Measurements from ENCODE around the gene NANOS1.

DNA sequence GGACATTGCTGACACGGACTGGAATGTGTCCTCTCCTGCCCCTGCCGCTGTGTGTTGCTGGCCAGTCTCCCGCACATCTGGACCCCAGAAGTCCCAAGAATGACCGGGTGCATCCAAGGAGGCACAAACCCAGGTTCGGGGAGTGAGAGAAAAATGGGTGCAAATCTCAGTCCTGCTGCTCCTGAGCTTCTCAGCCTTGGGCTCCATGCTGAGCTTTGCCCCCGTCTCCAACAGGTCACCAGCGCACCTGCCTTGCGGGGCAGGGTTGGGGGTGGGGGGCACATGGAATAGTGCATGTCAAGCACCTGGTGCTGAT is 6.0 kb upstream of the NANOS1 start:
- TF ChIP-seq, protein P1, sequence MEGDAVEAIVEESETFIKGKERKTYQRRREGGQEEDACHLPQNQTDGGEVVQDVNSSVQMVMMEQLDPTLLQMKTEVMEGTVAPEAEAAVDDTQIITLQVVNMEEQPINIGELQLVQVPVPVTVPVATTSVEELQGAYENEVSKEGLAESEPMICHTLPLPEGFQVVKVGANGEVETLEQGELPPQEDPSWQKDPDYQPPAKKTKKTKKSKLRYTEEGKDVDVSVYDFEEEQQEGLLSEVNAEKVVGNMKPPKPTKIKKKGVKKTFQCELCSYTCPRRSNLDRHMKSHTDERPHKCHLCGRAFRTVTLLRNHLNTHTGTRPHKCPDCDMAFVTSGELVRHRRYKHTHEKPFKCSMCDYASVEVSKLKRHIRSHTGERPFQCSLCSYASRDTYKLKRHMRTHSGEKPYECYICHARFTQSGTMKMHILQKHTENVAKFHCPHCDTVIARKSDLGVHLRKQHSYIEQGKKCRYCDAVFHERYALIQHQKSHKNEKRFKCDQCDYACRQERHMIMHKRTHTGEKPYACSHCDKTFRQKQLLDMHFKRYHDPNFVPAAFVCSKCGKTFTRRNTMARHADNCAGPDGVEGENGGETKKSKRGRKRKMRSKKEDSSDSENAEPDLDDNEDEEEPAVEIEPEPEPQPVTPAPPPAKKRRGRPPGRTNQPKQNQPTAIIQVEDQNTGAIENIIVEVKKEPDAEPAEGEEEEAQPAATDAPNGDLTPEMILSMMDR (IDR thresholded peaks at IDR 0.05) = no peak
- TF ChIP-seq POLR2AphosphoS5 (IDR thresholded peaks at IDR 0.05) (no peak), POLR2A (IDR thresholded peaks at IDR 0.05) (no peak)

Data from upper lobe of left lung (tissue), 4 donors.